Stimulated activated CD4-positive, alpha-beta T cell treated with anti-CD3 and anti-CD28 coated beads, Interleukin-1b, Interleukin-23, amount 100 ng/mL, for 24 hours (primary cell): ENCODE measurements around the gene RPS17.
"Not testable (repeated sequence)": the region's sequence is repeated elsewhere in the genome, so short reads cannot be mapped to it uniquely, and the experiment has no call there.

ENCODE experiments used
- DNase-seq, 4 experiments: peaks; one replicate each; pipeline ENCODE4 v3.0.0-alpha.2; 2020; ENCODE audit warnings: low read depth in 4 of 4, low spot score in 1 of 4

The RPS17 gene

DNA sequence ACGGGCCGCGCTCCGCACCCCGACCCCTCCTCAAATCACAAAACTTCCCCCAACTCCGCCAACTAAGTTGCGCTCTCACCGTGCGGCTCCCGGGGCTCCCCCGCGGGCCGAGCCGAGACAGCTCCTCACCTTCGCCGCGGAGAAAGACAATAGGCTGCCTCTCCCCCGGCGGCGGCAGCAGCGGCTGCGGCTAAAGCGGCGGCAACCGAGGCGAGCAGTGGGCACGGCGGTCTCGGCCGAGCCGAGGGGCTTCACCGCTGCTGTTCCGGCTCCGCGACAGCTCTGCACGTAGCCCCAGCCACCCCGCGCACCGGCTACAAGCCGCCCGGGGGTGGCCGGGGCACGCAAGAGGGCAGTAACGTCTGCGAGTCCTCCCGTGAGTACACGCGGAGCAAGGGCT, 26.7 kb downstream of the RPS17 start:
- DNase-seq = not testable (repeated sequence)

- DNase-seq = not testable (repeated sequence)
Measured at GRCh38 chr15:82507693-82508092, 32.6 kb downstream of the RPS17 start.

- not testable (repeated sequence) for DNase-seq
Measured at GRCh38 chr15:82507087-82507486, 33.2 kb downstream of the RPS17 start.

DNA sequence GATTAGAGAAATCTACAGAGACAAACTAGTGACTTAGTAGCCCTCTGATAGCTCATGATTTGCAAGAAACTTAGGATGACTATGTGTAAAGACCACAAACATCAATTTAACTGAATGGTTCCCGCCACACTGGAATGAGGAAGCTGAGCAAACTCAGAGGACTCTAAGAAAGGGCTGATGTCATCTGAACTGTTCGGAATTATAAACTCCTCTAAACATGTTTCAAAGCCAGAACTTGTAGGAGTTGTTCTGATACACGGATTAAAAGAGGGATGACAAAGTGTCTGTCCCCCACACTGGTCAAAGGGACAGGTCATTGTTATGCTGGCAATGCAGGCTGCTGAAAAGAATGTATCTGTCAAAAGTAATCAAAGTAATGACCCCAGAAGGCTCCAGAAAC, 34.4 kb downstream of the RPS17 start:
- not testable (repeated sequence) for DNase-seq

DNA sequence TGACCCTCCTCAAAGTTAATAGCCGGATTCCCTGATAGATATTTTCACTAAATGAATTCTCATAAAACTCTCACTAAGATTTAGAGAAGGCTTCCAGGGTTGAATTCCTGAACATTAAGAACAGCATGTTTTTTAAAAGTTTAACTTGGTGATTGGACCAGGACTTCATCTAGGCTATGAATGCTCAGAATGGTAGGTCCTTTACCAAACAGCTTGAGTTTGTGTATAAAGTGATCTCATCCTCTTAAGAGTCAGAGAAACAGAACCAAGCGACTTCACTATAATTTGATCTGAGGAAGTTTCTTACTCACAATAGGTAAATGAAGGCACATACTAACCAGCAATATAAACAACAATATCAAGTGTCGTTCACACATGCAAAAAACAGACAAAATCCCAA, 36.2 kb downstream of the RPS17 start:
- DNase-seq = not testable (repeated sequence)

DNA sequence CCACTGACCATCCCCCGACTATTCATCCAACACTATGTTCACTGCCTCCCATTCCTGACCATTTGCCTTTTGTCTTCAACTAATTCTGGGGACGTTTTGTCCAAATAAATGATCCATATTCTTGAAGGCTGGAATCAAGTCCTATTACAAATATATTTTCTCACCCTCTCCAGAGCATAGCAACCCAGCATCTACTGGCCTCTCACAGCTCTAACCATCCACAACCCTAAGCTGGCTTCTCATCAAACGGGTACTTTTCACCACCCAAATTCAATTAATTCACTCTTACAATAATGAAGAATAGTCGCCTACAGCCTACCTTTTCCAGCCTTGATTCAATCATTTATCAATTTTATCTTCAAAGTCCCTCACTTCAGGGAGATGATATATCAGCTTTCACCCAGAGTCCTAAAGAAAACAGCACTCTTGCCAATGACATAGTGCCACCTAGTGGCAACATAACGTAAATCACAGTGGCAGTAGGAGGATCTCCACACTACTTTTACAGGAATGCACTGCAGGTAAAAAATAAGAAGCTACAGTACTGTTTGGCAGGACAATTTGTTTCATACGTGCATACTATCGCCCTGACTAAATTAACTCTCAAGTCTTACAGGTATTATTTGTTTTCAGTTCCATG, 37.4 kb downstream of the RPS17 start:
- not testable (repeated sequence) for DNase-seq

DNA sequence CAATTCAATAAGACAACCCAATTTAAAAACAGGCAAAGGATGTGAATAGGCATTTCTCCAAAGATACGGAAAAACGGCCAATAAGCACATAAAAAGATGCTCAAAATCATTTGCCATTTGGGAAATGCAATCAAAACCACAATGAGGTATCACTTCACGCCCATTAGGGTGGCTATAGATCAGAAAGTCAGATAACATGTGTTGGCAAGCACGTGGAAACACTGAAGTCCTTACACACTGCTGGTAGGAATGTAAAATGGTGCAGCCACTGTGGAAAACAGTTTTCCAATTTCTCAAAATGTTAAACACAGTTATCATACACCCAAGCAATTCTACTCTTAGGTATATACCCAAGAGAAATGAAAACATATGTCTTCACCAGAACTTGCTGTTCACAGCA, 39.5 kb downstream of the RPS17 start:
- DNase-seq = not testable (repeated sequence)

DNA sequence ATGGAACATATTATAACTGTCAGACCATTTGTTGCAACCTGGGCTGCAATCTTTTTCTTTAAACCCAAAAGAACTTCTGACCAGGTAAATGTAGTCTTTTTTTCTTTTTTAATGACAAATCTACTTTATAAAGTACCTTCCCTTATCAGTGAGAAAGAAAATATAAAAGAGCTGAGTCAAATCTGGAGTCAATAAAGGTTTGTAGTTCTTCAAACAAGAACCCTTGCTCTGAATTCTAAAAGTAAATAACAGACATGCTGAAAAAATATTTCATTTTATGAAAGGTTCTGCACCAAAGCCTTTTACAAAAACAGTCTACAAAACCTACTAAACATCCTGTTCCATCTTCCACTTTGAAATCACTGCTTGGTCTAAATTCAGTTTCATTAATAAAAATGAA, 42.3 kb downstream of the RPS17 start:
- DNase-seq = not testable (repeated sequence)

- DNase-seq = not testable (repeated sequence)
Measured at GRCh38 chr15:82488250-82488649, 52.0 kb downstream of the RPS17 start.

GRCh38 chr15:82487045-82487444, 53.2 kb downstream of the RPS17 start:
- DNase-seq = not testable (repeated sequence)
